Right renal pelvis (tissue), 4 donors: Measurements from ENCODE around the gene TTC21A. TPM values are rescaled to one million over a fixed set of nuclear protein-coding genes. Genes with fewer than 3 reads are reported as not detected.
A peak's percentile ranks its signal among the peaks of the same experiment; 100 is the strongest.

Experiments used
- DNase-seq, 4 donors: peaks; one replicate each; pipeline ENCODE4 v3.0.0-alpha.2; 2013; ENCODE audit warnings: low read depth in 4 of 4, low spot score in 3 of 4, missing footprints in 1 of 4
- polyA plus RNA-seq, 4 donors: library from polyadenylated mRNA; unstranded; fragments of 120-200 nt; gene quantifications; one replicate each; pipeline ENCODE4 v1.2.1, GENCODE V29; 2013; ENCODE audit not compliant: insufficient read length in 4 of 4

The TTC21A gene
- polyA plus RNA-seq, 4 donors = 5.9 to 10.9 (median 7.5) TPM

GRCh38 chr3:39136533-39137434 is 29.3 kb downstream of the TTC21A start:
- DNase-seq = no peak

- no peak for DNase-seq
Observed at GRCh38 chr3:39137435-39137936, 30.0 kb downstream of the TTC21A start.

- DNase-seq = no peak
Observed at GRCh38 chr3:39137991-39138803, 30.7 kb downstream of the TTC21A start.

GRCh38 chr3:39138804-39139415 is 31.4 kb downstream of the TTC21A start:
- no peak for DNase-seq

- no peak for DNase-seq
Observed at GRCh38 chr3:39139442-39139841, 32.0 kb downstream of the TTC21A start.

GRCh38 chr3:39140341-39140971 is 33.0 kb downstream of the TTC21A start:
- no peak for DNase-seq

- no peak for DNase-seq
Observed at GRCh38 chr3:39141171-39141995, 33.9 kb downstream of the TTC21A start.

- DNase-seq = no peak
Observed at GRCh38 chr3:39142067-39142466, 34.6 kb downstream of the TTC21A start.

- no peak for DNase-seq
Observed at GRCh38 chr3:39143051-39143885, 35.8 kb downstream of the TTC21A start.

- no peak for DNase-seq
Observed at GRCh38 chr3:39144095-39144747, 36.7 kb downstream of the TTC21A start.

- no peak for DNase-seq
Observed at GRCh38 chr3:39144748-39145380, 37.4 kb downstream of the TTC21A start.

GRCh38 chr3:39146083-39146501 is 38.6 kb downstream of the TTC21A start:
- DNase-seq = no peak

- peak in 1 of 4 donors; percentile 25 for DNase-seq
Observed at GRCh38 chr3:39146611-39147591, 39.4 kb downstream of the TTC21A start.

GRCh38 chr3:39147711-39148434 is 40.4 kb downstream of the TTC21A start:
- peak in 1 of 4 donors; percentile 41 for DNase-seq

GRCh38 chr3:39148435-39149058 is 41.1 kb downstream of the TTC21A start:
- DNase-seq = no peak
